ENCODE data around the gene FLNA.
"Not testable (repeated sequence)": the region's sequence is repeated elsewhere in the genome, so short reads cannot be mapped to it uniquely, and the experiment has no call there.

The FLNA gene

DNA sequence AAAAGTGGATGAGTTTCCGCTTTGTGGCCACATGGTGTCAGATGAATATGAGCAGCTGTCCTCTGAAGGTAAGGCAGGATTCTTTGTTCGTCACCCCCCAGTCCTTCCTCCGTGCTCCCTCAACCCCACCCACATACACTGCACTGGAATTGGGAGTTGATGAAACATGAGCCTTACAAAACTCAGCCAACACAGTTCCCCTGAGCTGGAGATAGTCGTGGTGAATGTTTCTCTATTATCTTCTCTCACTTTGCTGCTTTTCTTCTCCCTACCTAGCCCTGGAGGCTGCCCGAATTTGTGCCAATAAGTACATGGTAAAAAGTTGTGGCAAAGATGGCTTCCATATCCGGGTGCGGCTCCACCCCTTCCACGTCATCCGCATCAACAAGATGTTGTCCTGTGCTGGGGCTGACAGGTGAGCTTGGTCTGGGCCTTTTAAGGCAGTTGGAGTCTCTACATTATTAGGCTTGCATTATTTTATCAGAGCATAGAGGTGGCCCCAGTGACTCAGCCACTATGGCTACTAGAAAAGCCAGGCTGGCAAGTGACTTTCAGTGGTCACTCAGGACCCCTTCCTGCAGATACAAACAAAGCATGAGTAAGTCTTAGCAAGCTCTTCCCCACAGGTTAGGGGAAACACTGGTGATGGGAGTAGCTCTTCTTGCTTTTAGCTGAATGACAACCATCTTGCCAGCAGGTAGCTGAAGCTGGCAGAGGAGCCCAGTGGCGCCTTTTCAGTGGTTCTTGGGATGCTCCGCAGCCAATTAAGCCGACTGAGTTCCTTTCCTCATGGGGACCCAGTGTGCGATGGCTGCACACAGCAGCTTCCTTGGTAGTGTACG, 25.3 kb upstream of the FLNA start:
- DNase-seq = no peak

DNA sequence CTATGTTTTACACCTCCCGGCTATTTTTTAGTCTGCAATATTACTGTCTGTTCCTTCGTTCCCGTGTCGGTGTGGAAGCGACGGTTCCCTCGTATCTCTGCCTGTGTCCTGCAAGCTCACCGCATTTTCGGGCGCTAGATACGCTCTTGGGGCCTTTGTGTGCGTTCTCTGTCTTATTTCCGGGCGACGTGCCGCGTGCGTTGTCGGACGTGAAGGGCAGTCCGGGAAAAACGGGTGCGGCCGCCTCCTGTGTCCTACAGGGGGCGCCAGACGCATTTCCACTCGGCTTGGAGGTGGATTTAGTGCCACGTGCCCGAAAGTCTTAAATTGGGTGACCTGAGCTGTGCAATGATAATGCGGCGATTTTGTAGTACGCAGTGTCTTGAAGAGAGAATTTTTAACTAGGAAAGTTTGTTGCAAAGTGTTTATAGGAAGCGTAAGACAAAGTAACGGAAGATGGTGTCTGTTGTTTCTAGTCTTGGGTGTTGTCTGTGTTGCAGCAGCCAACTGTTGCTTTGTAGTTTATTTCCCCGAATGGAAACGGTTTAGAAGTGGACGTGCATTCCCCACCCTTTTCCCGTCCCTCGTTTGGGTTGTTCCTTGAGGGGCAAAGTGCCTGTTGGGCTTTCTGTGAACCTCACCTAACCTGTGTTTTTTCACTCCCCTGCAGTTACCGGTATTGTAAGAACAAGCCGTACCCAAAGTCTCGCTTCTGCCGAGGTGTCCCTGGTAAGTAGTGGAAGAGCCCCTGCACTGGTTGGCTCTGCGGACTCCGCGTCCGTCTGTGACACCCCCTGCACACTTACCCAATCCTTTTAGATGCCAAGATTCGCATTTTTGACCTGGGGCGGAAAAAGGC, 24.5 kb upstream of the FLNA start:
- DNase-seq = peak; percentile 94

DNA sequence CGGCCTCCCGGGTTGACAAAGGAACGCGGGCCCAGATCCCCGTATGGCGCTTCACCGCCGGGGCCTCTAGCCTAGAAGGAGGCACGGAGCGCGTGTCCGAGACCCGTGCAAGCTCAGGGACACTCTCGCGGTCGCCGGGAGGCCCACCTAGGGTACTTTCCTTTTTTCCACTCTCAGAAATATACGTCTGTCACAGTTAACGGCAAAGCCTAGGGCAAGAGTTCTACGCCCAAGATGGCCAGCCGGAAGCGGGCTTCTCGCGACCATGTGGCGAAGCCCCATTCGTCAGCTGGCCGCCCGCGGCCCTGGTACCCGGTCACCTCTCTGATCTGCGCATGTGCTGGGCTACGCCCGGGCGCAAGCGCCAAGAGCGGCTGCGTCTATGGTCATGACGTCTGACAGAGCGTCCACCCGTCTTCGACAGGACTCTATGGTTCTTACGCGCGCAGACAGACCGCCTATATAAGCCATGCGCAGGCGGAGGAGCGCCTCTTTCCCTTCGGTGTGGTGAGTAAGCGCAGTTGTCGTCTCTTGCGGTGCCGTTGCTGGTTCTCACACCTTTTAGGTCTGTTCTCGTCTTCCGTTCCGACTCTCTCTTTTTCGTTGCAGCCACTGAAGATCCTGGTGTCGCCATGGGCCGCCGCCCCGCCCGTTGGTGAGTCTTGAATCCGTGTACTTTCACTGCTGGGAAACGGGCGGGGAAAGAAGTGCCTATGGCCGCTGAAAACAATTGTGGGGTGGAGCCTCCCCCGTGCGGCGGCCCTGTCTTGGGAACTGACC, 23.6 kb upstream of the FLNA start, which contains the start of gene RPL10:
RPL10 (plus strand) TSS at position 490 of the 780 bp plus-strand sequence; CDS start at position 633, 143 bp downstream.
- DNase-seq = peak; percentile 96

- peak; percentile 87 for DNase-seq
Observed at GRCh38 chrX:154396973-154397887, 22.8 kb upstream of the FLNA start.

DNA sequence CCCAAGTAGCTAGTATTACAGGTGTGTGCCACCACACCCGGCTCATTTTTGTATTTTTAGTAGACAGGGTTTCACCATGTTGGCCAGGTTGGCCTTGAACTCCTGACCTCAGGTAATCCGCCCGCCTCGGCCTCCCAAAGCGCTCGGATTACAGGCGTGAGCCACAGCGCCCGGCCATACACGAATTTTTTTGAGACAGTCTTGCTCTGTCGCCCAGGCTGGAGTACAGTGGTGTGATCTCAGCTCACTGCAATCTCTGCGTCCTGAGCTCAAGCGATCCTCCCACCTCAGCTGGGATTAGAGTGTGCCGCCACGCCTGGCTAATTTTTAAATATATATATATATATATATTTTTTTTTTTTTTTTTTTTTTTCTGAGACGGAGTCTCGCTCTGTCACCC, 21.9 kb upstream of the FLNA start:
- not testable (repeated sequence) for DNase-seq

GRCh38 chrX:154389812-154390747, 15.6 kb upstream of the FLNA start:
- not testable (repeated sequence) for DNase-seq

DNA sequence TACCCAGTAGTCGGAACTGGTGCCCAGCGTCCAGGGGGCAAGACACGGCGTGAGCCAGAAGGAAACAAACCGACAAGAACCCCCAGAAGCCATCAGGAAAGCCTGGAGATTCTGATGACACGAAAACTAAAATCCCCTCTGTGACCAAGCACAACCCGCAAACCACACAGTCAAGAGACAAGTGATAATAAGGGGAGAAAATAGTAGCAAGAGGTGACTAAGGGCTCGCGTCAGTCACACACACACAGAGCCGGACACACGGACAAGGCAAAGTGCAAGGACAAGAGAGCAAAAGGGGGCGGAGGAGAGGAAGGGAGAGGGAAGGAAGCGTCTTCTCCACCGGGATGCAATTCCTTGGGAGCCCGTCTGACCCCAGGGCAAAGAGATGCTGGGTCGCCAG, 14.2 kb upstream of the FLNA start:
- DNase-seq = not testable (repeated sequence)

GRCh38 chrX:154388094-154388493, 13.7 kb upstream of the FLNA start:
- DNase-seq = not testable (repeated sequence)

- DNase-seq = no peak
Observed at GRCh38 chrX:154384284-154384892, 10.0 kb upstream of the FLNA start.

DNA sequence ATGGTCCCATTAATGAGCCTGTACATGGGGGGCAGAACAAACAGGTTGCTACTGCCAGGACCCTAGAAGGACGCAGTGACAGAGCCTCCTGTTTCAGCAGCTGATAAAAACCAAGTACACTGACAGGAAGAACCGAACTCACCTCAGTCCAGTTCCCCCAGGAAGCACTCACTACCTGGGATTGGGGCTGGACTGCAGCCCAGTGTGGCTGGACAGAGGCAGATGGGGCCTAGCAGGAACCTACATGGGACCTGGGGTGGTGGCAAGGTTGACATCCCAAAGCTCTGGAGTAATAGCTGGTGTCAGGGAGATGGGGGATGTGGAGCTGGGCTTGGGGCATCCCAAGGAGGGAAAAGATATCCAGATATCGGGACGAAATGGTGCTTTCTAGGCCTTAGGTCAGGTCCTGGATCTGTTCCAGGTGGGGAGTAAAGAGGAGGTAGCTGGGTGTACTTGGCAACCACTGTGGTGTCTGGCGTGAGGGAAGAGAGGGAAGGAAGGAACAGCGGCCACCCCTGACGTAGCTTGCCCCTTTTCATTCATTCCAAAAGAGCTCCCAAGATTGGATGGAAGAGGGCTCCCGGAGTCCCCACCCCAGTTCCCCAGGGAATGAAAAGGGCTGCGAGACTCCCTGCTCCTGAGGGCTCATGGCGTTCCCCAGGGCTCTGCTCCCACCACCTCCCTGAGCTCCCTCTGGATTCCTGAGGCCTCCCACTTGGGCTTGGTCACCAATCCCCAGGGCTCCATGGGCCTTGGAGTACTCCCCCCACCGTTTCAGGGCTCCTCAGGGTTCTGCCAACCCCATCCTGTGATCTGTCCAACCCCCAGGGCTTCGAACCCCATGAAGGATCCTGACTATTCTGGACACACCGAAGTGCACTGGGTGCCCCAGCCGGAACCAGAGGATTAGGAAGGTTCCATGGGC, 9.2 kb upstream of the FLNA start:
- DNase-seq = no peak

DNA sequence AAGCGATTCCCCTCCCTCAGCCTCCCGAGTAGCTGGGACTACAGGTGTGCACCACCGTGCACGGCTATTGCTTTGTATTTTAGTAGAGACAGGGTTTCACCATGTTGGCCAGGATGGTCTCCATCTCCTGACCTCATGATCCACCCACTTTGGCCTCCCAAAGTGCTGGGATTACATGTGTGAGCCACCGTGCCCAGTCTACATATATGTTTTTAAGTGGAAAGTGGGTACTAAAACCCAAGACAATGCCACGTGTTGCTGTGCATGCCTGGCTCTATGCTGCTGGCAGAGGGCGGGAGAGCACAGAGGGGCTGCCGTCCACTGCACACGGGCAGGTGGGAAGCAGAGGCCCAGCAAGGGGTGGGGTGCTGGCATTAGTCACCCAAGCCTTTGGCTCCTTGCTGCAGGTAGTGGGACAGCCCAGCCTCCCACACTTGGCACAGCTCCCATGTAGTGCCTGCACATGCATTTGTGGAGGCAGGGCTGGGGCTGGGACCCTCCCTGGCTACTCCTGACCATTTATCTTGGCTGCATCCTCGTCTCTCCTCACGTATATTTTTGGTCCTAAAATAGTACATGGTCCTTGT, 8.1 kb upstream of the FLNA start:
- DNase-seq = no peak

GRCh38 chrX:154381271-154381670, 6.8 kb upstream of the FLNA start:
- DNase-seq = no peak

DNA sequence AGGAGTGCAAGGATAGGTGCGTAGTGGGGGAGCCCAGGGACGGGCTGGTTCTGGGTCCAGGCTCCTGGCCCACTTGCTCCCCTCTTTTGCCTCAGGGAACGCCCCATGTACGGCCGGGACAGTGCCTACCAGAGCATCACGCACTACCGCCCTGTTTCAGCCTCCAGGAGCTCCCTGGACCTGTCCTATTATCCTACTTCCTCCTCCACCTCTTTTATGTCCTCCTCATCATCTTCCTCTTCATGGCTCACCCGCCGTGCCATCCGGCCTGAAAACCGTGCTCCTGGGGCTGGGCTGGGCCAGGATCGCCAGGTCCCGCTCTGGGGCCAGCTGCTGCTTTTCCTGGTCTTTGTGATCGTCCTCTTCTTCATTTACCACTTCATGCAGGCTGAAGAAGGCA, 6.4 kb upstream of the FLNA start:
- no peak for DNase-seq

DNA sequence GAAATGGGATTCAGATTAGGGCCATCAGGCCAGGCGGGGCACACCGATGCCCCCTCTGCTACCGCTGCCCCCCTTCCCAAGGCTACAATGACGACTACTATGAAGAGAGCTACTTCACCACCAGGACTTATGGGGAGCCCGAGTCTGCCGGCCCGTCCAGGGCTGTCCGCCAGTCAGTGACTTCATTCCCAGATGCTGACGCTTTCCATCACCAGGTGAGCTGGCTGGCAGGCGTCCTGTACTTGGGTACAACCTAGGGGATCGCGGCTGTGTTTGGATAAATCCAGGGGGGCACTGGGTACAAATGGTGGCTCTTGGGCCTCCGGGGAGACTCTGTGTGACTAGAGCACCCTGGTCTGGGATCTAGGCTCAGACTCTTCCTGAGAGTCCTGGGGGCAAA, 5.7 kb upstream of the FLNA start:
- DNase-seq = no peak

DNA sequence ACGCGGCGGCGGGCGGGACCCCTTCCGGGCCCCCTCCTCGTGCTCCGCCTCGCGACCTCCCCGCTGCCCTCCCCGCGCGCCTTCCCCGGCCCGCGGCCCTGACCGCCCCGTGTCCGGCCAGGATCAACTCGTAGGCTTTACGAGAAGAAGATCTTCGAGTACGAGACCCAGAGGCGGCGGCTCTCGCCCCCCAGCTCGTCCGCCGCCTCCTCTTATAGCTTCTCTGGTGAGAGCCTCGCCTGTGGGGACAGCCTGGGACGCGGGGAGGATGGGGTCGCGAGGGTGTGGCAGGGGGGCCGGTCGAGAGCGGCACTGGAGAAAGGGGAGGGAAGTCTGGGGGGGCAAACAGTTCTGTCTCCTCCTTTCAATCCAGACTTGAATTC, 5.1 kb upstream of the FLNA start:
- no peak for DNase-seq

DNA sequence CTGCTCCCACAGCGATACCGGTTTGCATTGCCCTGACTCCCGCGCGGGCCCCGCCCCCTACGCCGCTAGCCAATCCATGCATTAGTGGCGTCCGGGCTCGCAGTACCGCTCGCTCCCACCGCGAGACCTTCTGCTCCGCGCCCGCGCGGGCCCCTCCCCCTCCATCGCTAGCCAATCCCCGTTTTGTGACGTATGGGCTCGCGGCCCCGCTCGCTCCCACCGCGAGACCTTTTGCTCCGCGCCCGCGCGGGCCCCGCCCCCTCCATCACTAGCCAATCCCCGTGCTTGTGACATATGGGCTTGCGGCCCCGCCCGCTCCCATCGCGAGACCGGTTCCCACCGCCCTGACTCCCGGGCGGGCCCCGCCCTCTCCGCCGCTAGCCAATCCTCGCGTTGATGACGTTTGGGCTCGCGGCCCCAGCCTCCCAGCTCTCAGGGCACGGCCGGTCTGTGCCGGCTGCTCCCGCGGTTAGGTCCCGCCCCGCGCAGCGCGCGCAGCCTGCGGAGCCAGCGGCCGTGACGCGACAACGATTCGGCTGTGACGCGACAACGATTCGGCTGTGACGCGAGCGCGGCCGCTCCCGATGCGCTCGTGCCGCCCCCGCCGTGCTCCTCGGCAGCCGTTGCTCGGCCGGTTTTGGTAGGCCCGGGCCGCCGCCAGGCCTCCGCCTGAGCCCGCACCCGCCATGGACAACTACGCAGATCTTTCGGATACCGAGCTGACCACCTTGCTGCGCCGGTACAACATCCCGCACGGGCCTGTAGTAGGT, 4.5 kb upstream of the FLNA start, which contains the start of gene EMD:
EMD (plus strand) TSS at position 497 of the 770 bp plus-strand sequence; CDS start at position 687, 190 bp downstream.
- DNase-seq = peak; percentile 97

DNA sequence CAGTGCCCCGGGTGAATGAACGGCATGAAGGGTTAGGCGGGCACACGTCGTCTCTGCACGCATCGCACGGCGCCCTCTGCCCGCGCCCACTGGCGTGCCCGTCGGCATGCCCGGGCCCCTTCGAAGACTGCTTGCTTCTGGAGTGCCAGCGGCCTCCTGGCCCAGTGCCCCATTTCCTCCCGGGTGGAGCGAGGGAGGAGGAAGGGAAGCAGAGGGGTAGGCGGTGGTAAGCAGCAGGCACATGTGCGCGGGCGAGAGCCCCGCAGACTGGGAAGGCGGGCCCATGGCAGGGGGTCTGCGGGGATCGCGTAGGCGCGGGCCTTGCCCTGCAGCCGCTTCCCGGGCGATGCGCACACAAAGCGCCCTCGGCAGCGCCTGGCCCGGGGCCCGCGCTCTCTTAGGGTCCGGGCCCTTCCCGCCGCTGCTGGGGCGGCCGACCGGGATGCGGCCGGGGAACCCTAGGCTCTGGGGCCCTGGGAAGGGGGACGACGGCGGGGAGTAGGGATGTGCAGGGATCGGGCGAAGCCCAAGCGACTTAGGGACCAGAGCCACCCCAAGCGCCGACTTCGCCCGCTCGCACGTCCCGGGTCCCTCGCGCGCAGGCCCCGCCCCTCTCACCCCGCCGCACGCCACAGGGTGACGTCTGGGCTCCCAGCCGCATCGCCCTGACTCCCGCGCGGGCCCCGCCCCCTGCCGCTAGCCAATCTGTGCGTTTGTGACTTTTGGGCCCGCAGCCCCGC, 3.8 kb upstream of the FLNA start:
- DNase-seq = no peak
